Measurements from ENCODE around the gene SHC3. TPM values are rescaled to one million over a fixed set of nuclear protein-coding genes. Genes with fewer than 3 reads are reported as not detected.
A peak's percentile ranks its signal among the peaks of the same experiment; 100 is the strongest.

The SHC3 gene
- polyA plus RNA-seq, 1 donor from 2014 or later: not detected

- H3K4me1 Mint-ChIP-seq: peaks cover 6 to 14% (median 8%) of the 10 kb centered on the region in 3 donors
- peaks cover 6% of the 10 kb centered on the region for H3K36me3 Mint-ChIP-seq
- H3K27ac Mint-ChIP-seq: no peak overlapping the region
- no peaks in the 10 kb centered on the region for H3K9me3 Mint-ChIP-seq
- H3K27me3 Mint-ChIP-seq: peaks cover 52% of the 10 kb centered on the region
- H3K4me3 Mint-ChIP-seq: peak overlapping the region in 1 of 4 donors; percentile 39
These were observed 1.3 kb downstream of the SHC3 start for GRCh38 chr9:89177012-89177943.

GRCh38 chr9:89175828-89176261 lies 2.8 kb downstream of the SHC3 start:
- peaks cover 41% of the 10 kb centered on the region for H3K27me3 Mint-ChIP-seq
- H3K9me3 Mint-ChIP-seq: no peaks in the 10 kb centered on the region
- H3K36me3 Mint-ChIP-seq: peaks cover 4% of the 10 kb centered on the region
- H3K27ac Mint-ChIP-seq: no peak overlapping the region
- H3K4me3 Mint-ChIP-seq: no peak overlapping the region
- H3K4me1 Mint-ChIP-seq: peaks cover 6 to 13% (median 8%) of the 10 kb centered on the region in 3 donors

GRCh38 chr9:89174291-89174690 lies 4.3 kb downstream of the SHC3 start:
- peaks cover 26% of the 10 kb centered on the region for H3K27me3 Mint-ChIP-seq
- peaks cover 0 to 9% (median 5%) of the 10 kb centered on the region in 3 donors for H3K4me1 Mint-ChIP-seq
- H3K27ac Mint-ChIP-seq: no peak overlapping the region
- H3K9me3 Mint-ChIP-seq: no peaks in the 10 kb centered on the region
- H3K4me3 Mint-ChIP-seq: no peak overlapping the region
- H3K36me3 Mint-ChIP-seq: peaks cover 4% of the 10 kb centered on the region

GRCh38 chr9:89173072-89173471 lies 5.5 kb downstream of the SHC3 start:
- H3K9me3 Mint-ChIP-seq: no peaks in the 10 kb centered on the region
- H3K4me1 Mint-ChIP-seq: peaks cover 0 to 2% (median 0%) of the 10 kb centered on the region in 3 donors
- no peak overlapping the region for H3K4me3 Mint-ChIP-seq
- peaks cover 18% of the 10 kb centered on the region for H3K27me3 Mint-ChIP-seq
- no peak overlapping the region for H3K27ac Mint-ChIP-seq
- peaks cover 2% of the 10 kb centered on the region for H3K36me3 Mint-ChIP-seq

GRCh38 chr9:89172398-89172797 lies 6.2 kb downstream of the SHC3 start:
- Mint-ChIP-seq H3K27ac (no peak overlapping the region), H3K27me3 (peaks cover 16% of the 10 kb centered on the region), H3K4me3 (no peak overlapping the region), H3K36me3 (peaks cover 2% of the 10 kb centered on the region), H3K9me3 (no peaks in the 10 kb centered on the region), H3K4me1 (peaks cover 0 to 2% (median 0%) of the 10 kb centered on the region in 3 donors)

GRCh38 chr9:89171693-89172092 lies 6.9 kb downstream of the SHC3 start:
- H3K9me3 Mint-ChIP-seq: no peaks in the 10 kb centered on the region
- H3K27ac Mint-ChIP-seq: no peak overlapping the region
- no peak overlapping the region for H3K4me3 Mint-ChIP-seq
- peaks cover 9% of the 10 kb centered on the region for H3K27me3 Mint-ChIP-seq
- peaks cover 2% of the 10 kb centered on the region for H3K36me3 Mint-ChIP-seq
- H3K4me1 Mint-ChIP-seq: peaks cover 0 to 2% (median 0%) of the 10 kb centered on the region in 3 donors

GRCh38 chr9:89171231-89171630 lies 7.4 kb downstream of the SHC3 start:
- H3K4me1 Mint-ChIP-seq: peaks cover 0 to 2% (median 0%) of the 10 kb centered on the region in 3 donors
- no peaks in the 10 kb centered on the region for H3K9me3 Mint-ChIP-seq
- no peak overlapping the region for H3K27ac Mint-ChIP-seq
- H3K27me3 Mint-ChIP-seq: peaks cover 8% of the 10 kb centered on the region
- H3K4me3 Mint-ChIP-seq: no peak overlapping the region
- H3K36me3 Mint-ChIP-seq: peaks cover 2% of the 10 kb centered on the region

- Mint-ChIP-seq H3K27me3 (peaks cover 5% of the 10 kb centered on the region), H3K4me3 (no peak overlapping the region), H3K36me3 (peaks cover 2% of the 10 kb centered on the region), H3K4me1 (peaks cover 0 to 4% (median 0%) of the 10 kb centered on the region in 3 donors), H3K9me3 (no peaks in the 10 kb centered on the region), H3K27ac (no peak overlapping the region)
These were observed 9.5 kb downstream of the SHC3 start for GRCh38 chr9:89168901-89169813.

- H3K27me3 Mint-ChIP-seq: peaks cover 5% of the 10 kb centered on the region
- no peak overlapping the region for H3K4me3 Mint-ChIP-seq
- no peaks in the 10 kb centered on the region for H3K9me3 Mint-ChIP-seq
- H3K4me1 Mint-ChIP-seq: peaks cover 0 to 2% (median 0%) of the 10 kb centered on the region in 3 donors
- H3K36me3 Mint-ChIP-seq: peaks cover 2% of the 10 kb centered on the region
- no peak overlapping the region for H3K27ac Mint-ChIP-seq
These were observed 10.8 kb downstream of the SHC3 start for GRCh38 chr9:89167788-89168187.

- H3K36me3 Mint-ChIP-seq: peaks cover 2% of the 10 kb centered on the region
- H3K27ac Mint-ChIP-seq: no peak overlapping the region
- H3K4me1 Mint-ChIP-seq: peaks cover 0 to 2% (median 0%) of the 10 kb centered on the region in 3 donors
- H3K9me3 Mint-ChIP-seq: no peaks in the 10 kb centered on the region
- H3K4me3 Mint-ChIP-seq: no peak overlapping the region
- H3K27me3 Mint-ChIP-seq: peaks cover 5% of the 10 kb centered on the region
These were observed 11.8 kb downstream of the SHC3 start for GRCh38 chr9:89166852-89167251.

GRCh38 chr9:89165880-89166279 lies 12.7 kb downstream of the SHC3 start:
- no peaks in the 10 kb centered on the region for H3K9me3 Mint-ChIP-seq
- no peak overlapping the region for H3K4me3 Mint-ChIP-seq
- H3K4me1 Mint-ChIP-seq: peaks cover 0 to 2% (median 0%) of the 10 kb centered on the region in 3 donors
- H3K27ac Mint-ChIP-seq: no peak overlapping the region
- peaks cover 5% of the 10 kb centered on the region for H3K27me3 Mint-ChIP-seq
- H3K36me3 Mint-ChIP-seq: no peaks in the 10 kb centered on the region

GRCh38 chr9:89165341-89165740 lies 13.3 kb downstream of the SHC3 start:
- peaks cover under 1% of the 10 kb centered on the region for H3K36me3 Mint-ChIP-seq
- no peaks in the 10 kb centered on the region for H3K9me3 Mint-ChIP-seq
- no peak overlapping the region for H3K27ac Mint-ChIP-seq
- peaks cover 0 to 2% (median 0%) of the 10 kb centered on the region in 3 donors for H3K4me1 Mint-ChIP-seq
- no peak overlapping the region for H3K4me3 Mint-ChIP-seq
- H3K27me3 Mint-ChIP-seq: peaks cover 5% of the 10 kb centered on the region

- H3K27ac Mint-ChIP-seq: no peak overlapping the region
- peaks cover 0 to 2% (median 0%) of the 10 kb centered on the region in 3 donors for H3K4me1 Mint-ChIP-seq
- H3K27me3 Mint-ChIP-seq: peaks cover 4% of the 10 kb centered on the region
- peaks cover 4% of the 10 kb centered on the region for H3K36me3 Mint-ChIP-seq
- peaks cover 0 to 2% (median 0%) of the 10 kb centered on the region in 3 donors for H3K9me3 Mint-ChIP-seq
- H3K4me3 Mint-ChIP-seq: no peak overlapping the region
These were observed 17.4 kb downstream of the SHC3 start for GRCh38 chr9:89161221-89161620.

GRCh38 chr9:89160806-89161205 lies 17.8 kb downstream of the SHC3 start:
- Mint-ChIP-seq H3K36me3 (peaks cover 4% of the 10 kb centered on the region), H3K9me3 (peaks cover 0 to 2% (median 0%) of the 10 kb centered on the region in 3 donors), H3K27me3 (peaks cover 2% of the 10 kb centered on the region), H3K27ac (no peak overlapping the region), H3K4me1 (peaks cover 0 to 2% (median 0%) of the 10 kb centered on the region in 3 donors), H3K4me3 (no peak overlapping the region)
